Hematopoietic multipotent progenitor cell treated with erythropoietin and hydrocortisone succinate and interleukin-3 and kit ligand, for 17 days (in vitro differentiated cells): Measurements from ENCODE around the gene SLC9A3.
"Not testable (repeated sequence)": the region's sequence is repeated elsewhere in the genome, so short reads cannot be mapped to it uniquely, and the experiment has no call there.

Source experiments
- DNase-seq: peaks from one replicate; pipeline ENCODE4 v3.0.0-alpha.2; 2015; ENCODE audit warnings: low spot score

SLC9A3 gene

DNA sequence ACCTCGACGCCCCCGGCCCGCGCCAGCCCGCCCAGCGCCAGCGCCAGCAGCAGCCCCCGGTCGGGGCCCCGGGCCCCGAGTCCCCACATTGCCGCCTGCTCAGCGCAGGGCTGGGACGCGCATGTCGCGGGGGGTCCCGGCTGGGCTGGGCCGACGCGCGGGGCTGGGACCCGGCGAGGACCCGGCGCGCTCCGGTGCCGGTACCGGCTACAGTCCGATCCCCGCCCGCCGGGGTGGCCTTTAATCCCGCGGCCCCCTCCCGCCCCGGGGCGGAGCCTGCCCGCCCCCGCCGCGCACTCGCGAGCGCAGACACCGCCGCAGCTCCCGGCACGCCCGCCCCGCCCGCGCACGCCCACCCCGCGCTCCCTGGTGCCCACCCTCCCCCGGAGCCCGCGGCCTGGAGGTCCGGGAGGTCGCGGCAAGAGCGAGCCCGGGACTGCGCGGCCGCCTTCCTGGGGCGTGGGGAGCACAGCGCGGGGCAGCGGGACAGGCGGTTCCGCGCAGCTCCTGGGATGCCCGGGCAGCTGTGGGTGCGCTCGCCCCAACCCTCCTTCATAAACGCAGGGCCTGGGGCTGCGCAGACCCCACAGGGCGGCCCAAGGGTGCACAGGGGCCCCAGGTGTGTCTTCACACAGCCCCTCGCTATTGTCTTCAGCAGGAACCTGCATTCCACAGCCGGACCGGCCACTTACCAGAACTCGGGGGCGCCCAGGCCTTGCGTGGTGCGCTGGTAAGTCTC is at the start of gene SLC9A3:
Gene SLC9A3, minus strand, starts transcription at position 216 of the 739 bp plus-strand sequence.
- no peak for DNase-seq

DNA sequence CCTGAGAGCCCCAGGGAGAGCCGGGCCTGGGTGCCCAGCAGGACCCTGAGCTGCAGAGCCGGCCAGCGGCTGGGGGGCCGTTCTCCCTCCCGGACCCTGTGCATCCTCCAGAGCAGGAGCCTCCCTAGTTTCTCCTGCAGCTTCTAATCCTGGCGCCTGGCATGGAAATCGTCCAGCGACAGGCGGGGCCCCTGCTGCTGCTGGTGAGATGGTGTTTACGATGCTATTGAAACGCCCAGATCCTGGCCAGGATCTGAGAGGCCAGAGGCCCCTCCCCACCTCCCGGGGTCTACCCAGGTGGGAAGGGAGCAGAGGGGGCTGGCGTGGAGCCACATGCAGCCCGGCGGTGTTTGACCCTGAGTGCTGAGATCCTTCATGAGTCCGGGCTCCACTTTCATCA is 49.7 kb upstream of the SLC9A3 start:
- no peak for DNase-seq

- DNase-seq = no peak
Observed at GRCh38 chr5:573206-573605, 49.0 kb upstream of the SLC9A3 start.

- DNase-seq = no peak
Observed at GRCh38 chr5:572398-573019, 48.3 kb upstream of the SLC9A3 start.

GRCh38 chr5:571791-572190 is 47.5 kb upstream of the SLC9A3 start:
- DNase-seq = no peak

DNA sequence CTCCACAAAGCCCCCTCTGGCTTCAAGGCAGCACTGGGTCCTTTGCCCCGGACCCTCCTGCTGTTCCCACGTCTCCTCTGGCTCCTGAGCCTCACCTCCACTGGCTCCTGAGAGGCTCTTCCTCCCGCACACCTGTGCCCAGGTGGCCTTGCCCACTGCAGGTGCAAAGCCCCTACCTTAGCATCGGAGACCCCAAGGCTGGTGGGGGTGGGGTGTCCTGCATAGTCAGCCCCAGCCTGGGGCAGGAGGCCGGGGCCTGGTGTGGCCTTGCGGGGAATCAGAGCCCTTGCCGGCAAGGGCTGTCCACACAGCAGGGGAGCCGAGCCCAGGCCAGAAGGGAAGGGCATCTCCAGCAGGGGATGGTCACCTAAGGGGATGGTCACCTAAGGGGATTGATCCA is 46.6 kb upstream of the SLC9A3 start:
- no peak for DNase-seq

DNA sequence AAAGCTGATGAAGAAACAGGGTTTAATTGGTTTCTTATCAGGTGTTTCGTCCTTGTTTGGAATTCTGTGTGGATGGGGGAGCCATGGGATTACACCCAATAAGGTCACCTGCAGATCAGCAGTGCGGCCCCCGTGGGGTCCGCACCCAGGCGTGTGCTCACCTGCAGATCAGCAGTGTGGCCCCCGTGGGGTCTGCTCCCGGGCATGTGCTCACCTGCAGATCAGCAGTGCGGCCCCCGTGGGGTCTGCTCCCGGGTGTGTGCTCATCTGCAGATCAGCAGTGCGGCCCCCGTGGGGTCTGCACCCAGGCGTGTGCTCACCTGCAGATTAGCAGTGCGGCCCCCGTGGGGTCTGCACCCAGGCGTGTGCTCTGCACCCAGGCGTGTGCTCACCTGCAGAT is 46.2 kb upstream of the SLC9A3 start:
- no peak for DNase-seq

- no peak for DNase-seq
Observed at GRCh38 chr5:569868-570361, 45.7 kb upstream of the SLC9A3 start.

DNA sequence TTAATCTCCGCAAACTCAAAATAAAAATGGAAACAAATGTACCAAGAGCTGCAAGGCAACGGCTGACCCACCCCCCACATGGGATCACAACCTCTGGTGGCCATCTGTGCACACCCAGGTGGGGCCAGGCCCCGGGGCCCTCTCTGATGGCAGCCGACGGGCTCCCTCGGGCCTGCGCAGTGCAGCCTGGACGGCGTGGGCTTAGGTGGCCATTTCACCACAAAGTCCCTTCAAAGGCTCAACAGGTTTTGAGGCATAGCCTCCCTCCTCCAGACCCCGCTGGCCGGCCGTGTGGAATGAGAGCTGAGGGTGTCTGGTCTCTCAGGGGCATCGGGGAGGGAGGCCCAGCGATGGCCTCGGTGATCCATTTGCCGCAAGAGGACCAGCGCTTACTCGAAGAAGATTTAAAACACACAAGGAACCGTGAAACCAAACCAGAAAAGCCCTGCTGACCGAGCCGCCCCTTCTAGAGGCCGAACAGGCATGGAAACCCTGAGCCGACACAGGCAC is 45.2 kb upstream of the SLC9A3 start:
- DNase-seq = no peak

- no peak for DNase-seq
Observed at GRCh38 chr5:568809-569208, 44.6 kb upstream of the SLC9A3 start.

DNA sequence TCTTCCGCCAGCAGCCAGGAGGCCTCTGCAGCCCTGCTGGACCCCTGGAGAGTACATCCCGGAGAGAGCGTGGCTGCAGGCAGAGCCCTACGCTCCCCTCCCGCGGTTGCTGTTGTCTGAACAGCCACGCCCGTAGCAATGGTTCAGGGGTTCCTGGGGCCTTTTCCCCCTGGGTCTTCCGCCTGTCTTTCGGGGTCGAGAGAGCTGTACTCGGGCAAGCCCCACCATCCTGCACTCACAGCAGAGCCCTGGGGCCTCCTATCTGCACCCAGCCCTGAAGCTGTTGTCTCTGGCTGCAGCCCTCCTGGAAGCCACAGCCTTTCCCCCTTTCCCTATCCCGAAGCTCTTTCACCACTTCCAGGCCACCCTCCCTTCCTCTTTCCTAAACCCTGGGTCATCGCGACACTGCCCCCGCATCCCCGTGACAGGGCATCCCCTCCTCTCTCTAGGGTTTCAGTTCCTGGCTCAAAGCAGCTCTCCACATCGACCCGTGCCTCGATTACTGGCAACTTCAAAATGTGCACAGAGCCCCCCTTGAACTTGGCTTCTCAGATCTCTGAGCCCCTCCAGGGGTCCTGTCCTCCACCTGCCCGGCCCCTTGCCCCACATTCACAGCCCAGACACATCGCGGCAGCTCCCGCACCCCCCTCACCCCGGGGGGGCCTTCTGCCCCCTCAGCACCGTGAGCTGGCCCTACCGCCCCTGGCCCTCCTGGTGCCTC is 44.0 kb upstream of the SLC9A3 start:
- DNase-seq = no peak

DNA sequence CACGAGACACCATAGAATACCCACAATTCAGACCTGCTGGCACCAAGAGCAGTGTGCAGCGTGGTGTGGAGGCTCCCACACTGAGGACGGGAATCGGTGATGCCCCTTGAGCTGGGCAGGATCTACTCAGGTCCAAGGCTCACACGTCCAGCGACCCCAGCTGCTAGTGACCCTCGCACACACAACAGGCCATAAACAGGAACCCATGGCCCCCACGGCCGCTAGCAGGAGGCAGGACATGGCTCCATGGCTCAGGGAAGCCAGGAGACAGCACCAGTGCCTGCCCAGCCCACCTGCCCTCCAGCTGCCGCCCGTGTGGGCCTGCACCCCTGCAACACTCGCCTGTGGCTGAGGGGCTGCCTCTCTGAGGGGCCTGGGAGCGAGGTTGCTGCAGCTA is 43.4 kb upstream of the SLC9A3 start:
- no peak for DNase-seq

DNA sequence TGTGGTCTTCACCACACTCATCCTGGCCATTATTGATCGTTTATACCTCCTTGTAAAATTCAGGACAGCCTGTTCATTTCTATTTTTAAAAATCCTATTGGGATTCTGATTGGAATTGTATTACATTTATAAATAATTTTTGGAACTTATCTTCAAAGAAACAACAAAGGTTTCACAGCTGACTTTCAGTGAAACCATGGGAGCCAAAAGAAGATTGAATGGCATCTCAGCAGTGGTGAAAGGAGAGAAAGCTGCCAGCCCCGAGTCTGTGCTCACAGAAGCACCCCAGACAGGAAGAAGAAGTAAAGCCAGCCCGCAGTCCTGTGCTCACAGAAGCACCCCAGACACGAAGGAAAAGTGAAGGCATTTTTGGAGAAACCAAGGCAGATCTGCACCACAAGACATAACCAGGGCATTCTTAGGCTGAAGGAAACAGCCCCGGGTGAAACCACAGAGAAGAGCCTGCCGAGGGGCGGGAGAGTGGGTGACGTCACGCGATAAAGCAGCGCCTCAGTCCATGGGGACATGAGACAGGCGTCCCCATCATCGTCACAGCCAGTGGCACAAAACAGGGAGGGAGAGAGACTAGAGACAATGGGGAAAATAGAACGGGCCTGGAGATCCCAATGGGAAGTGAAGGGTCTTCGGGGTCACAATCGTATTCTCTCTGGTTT is 42.5 kb upstream of the SLC9A3 start:
- no peak for DNase-seq

DNA sequence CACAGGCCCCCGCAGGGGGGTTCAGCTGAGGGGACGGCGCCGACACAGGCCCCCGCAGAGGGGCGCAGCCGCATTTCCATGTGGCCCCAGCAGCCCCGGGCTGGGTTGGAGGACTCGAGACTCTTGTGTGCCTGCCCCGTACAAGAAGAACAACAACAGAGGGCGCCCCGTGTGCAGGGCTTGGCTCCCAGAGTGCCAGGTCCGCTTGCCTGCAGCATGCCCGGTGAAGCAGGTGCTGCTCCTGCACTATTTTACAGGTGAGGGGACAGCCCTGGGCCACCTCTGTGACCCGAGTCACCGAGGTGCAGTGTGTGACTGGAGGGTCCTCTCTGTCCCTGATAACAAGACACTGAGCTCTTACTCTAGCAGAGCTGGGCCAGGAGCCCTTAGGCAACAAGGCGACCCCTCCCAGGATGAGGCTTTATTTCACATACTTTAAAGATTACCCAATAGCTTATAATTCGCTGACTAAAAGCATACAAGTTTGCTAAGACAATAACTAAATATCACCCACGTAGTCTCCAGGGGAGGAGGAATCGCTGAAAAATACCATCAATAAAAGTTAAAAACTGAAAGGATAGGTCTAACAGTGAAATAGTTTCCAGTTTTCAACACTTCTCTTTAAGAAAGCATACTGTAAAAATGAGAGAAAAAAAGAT is 41.7 kb upstream of the SLC9A3 start:
- no peak for DNase-seq

- no peak for DNase-seq
Observed at GRCh38 chr5:561408-561807, 37.2 kb upstream of the SLC9A3 start.

DNA sequence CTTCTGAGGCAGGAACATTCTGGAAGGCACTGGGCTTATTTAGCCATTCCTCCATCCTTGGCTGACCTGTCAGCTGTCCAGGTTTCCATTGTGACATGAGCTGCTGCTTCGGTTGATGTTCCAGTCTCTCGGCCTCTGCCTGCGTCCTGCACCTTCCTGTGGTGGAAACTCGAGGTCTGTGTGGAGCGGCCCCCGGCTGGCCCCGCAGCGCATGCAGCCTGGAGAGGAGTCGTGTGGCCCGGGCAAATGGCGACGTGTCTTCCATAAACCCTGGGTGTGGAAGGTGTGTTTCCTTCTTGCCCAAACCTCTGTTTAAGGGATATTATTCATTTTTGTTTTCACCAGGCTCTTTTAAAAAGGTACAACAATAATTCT is 36.5 kb upstream of the SLC9A3 start:
- DNase-seq = no peak

- no peak for DNase-seq
Observed at GRCh38 chr5:558871-559503, 34.7 kb upstream of the SLC9A3 start.

- no peak for DNase-seq
Observed at GRCh38 chr5:558326-558725, 34.1 kb upstream of the SLC9A3 start.

DNA sequence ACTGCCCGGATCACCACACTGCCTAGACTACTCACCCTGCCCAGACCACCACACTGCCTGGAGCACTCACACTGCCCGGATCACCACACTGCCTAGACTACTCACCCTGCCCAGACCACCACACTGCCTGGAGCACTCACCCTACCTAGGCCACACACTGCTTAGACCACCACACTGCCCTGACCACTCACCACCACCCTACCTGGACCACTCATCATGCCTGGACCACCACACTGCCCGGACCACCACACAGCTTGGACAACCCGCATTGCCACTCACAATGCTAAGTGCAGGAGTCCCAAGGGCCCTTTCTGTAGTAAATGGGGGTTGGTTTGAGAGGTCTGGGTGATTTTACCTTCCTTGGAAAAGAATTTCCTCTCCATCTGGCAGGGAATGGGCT is 33.7 kb upstream of the SLC9A3 start:
- DNase-seq = not testable (repeated sequence)

- no peak for DNase-seq
Observed at GRCh38 chr5:556909-557441, 32.7 kb upstream of the SLC9A3 start.

- DNase-seq = no peak
Observed at GRCh38 chr5:555058-555623, 30.9 kb upstream of the SLC9A3 start.
